Cardiac muscle cell (in vitro differentiated cells and primary cell): ENCODE measurements around the gene SYNCRIP. TPM values are rescaled to one million over a fixed set of nuclear protein-coding genes. Genes with fewer than 3 reads are reported as not detected.
A peak's percentile ranks its signal among the peaks of the same experiment; 100 is the strongest.
"Not testable (repeated sequence)": the region's sequence is repeated elsewhere in the genome, so short reads cannot be mapped to it uniquely, and the experiment has no call there.

Source experiments
- DNase-seq, 2 donors: peaks; one replicate each; pipeline versions ENCODE4 v3.0.0 to v3.0.0-alpha.2; 2010 to 2017; ENCODE audit warnings: low read depth in 1 of 2, low spot score in 1 of 2
- H3K27ac ChIP-seq: fragments of 200-600 bp; sonication (generic); 2 replicates; pipeline ENCODE4 v1.5.1; 2016
- H3K27me3 ChIP-seq: fragments of 200-600 bp; sonication (generic); 2 replicates; pipeline ENCODE4 v1.6.0; 2016; ENCODE audit warnings: control low read depth
- H3K36me3 ChIP-seq: fragments of 200-600 bp; sonication (generic); 2 replicates; pipeline ENCODE4 v1.5.1; 2016; ENCODE audit warnings: control low read depth
- H3K4me1 ChIP-seq: fragments of 200-600 bp; sonication (generic); 2 replicates; pipeline ENCODE4 v1.8.1; 2017; ENCODE audit warnings: low read depth, mild to moderate bottlenecking, mixed run types
- H3K4me3 ChIP-seq: fragments of 200-600 bp; sonication (generic); 2 replicates; pipeline ENCODE4 v1.5.1; 2016; ENCODE audit warnings: mild to moderate bottlenecking
- H3K9me3 ChIP-seq: fragments of 200-600 bp; sonication (generic); 2 replicates; pipeline ENCODE4 v1.5.1; 2017; ENCODE audit warnings: low read depth, mild to moderate bottlenecking, control low read depth
- polyA plus RNA-seq: library from polyadenylated mRNA; unstranded; fragments of >200 nt; fragmentation: Nextera tagmentation; extraction: Ambion mirVana; gene quantifications from 2 replicates; pipeline ENCODE4 v1.2.1, GENCODE V29; 2016
- total RNA-seq: library from RNA; depleted of rRNA; stranded (reverse); fragments of >200 nt; gene quantifications from 2 replicates; pipeline ENCODE4 v1.2.3, GENCODE V29; 2016
- TF ChIP-seq, protein P1 (sequence below): IDR thresholded peaks from 2 replicates; pipeline ENCODE4 v1.5.1; 2012; ENCODE audit warnings: low read depth, mild to moderate bottlenecking, low read length

The SYNCRIP gene
- total and polyA plus RNA-seq, 2 experiments from 2014 or later: 40.7 to 48.8 TPM

DNA sequence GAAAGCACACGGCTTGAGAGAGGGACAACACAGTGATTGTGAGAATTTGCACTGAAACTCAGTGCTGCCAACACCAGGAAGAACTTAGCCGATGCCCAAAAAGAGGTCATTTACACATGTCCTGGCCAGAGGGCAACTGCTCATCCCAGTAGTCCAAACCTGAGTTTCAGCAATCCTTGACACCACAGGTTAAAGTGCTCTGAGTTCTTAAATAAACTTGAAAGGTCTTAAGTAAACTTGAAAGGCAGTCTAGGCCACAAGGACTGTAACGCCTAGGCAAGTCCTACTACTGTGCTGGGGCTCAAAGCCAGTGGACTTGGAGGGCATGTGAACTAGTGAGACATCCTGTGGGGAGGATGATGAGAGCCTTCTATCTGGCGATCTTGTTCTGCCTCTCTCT, 63.1 kb downstream of the SYNCRIP start:
- Histone ChIP-seq H3K9me3 (no peaks in the 10 kb centered on the region), H3K4me3 (no peak overlapping the region), H3K36me3 (no peaks in the 10 kb centered on the region), H3K4me1 (peaks cover 4% of the 10 kb centered on the region), H3K27me3 (no peaks in the 10 kb centered on the region), H3K27ac (no peak overlapping the region)
- TF ChIP-seq, protein P1, sequence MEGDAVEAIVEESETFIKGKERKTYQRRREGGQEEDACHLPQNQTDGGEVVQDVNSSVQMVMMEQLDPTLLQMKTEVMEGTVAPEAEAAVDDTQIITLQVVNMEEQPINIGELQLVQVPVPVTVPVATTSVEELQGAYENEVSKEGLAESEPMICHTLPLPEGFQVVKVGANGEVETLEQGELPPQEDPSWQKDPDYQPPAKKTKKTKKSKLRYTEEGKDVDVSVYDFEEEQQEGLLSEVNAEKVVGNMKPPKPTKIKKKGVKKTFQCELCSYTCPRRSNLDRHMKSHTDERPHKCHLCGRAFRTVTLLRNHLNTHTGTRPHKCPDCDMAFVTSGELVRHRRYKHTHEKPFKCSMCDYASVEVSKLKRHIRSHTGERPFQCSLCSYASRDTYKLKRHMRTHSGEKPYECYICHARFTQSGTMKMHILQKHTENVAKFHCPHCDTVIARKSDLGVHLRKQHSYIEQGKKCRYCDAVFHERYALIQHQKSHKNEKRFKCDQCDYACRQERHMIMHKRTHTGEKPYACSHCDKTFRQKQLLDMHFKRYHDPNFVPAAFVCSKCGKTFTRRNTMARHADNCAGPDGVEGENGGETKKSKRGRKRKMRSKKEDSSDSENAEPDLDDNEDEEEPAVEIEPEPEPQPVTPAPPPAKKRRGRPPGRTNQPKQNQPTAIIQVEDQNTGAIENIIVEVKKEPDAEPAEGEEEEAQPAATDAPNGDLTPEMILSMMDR: no peak
- no peak for DNase-seq

DNA sequence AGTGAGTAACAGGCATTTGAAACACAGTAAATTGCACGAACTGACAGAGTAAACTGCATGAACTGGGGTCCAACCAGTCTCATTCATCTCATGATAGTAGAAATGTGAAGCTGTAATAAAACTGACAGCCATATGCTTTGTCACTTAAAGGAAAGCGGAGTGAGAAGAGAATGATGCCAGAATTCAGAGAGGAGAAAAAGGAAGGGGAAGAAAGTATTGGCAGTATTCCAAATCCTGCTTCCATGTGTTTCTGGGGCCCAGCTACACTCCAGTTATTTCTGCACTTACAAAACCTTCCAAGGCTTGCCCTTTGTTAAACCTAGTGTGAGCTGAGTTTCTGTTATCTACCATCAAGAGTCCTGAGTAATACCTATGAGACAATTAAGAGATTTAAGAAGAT, 66.2 kb downstream of the SYNCRIP start:
- no peaks in the 10 kb centered on the region for H3K9me3 ChIP-seq
- peak overlapping the region; percentile 13 for H3K27ac ChIP-seq
- H3K27me3 ChIP-seq: no peaks in the 10 kb centered on the region
- TF ChIP-seq, protein P1: no peak
- peak; percentile 24 to 50 for DNase-seq
- no peak overlapping the region for H3K4me3 ChIP-seq
- H3K36me3 ChIP-seq: no peaks in the 10 kb centered on the region
- H3K4me1 ChIP-seq: peaks cover 4% of the 10 kb centered on the region

DNA sequence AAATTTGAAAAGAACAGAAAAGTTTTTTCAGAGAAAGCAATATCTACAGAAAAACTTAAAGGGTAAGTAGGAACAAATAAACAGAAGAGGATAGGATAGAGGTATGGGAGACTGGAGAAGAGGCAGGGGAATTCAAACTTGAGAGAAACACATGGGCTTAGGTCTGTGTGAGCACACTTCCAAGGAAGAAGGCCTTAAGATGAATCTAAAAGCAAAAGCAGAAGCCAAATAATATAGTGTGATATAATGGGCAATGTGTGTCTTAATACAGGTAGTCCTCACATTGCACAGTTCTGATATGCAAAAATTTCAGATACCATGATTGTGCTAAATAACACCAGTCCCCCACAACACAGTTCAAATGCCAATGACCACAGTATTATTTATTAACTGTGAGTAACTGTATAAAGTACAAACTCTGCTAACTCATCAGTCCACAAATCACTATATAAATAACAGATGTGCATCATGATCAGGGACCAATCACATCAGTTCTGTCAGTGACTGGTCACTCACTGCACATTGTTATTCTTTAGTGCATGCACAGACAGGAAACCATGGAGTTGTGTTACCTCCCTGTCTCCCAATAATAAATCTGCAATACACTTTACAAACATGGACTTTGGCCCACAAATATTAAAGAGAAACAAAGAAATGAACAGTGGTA, 67.6 kb downstream of the SYNCRIP start:
- Histone ChIP-seq H3K9me3 (no peaks in the 10 kb centered on the region), H3K4me1 (peaks cover 4% of the 10 kb centered on the region), H3K4me3 (no peak overlapping the region), H3K36me3 (no peaks in the 10 kb centered on the region), H3K27me3 (no peaks in the 10 kb centered on the region), H3K27ac (no peak overlapping the region)
- DNase-seq: no peak
- TF ChIP-seq, protein P1: no peak

DNA sequence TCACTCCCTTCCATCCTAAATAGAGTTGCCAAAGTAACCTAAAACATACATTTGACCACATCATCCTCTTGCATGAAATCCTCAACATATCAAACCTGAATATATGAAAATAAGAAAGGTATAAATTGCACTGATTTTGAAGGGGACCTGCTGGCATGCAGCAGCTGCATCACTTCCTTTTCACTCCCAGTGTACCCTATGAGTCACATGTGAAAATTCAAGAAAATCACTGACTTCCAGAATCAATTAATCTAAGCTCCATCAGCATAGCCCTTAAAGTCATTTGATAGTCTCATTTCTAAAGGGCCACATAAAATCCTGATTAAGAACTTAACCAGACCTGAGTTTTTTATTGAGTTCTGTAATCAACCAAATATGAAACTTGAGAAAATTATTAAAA, 73.4 kb downstream of the SYNCRIP start:
- no peak overlapping the region for H3K27ac ChIP-seq
- peak in 1 of 2 donors; percentile 17 for DNase-seq
- peaks cover 7% of the 10 kb centered on the region for H3K36me3 ChIP-seq
- TF ChIP-seq, protein P1: no peak
- H3K4me3 ChIP-seq: no peak overlapping the region
- H3K4me1 ChIP-seq: no peaks in the 10 kb centered on the region
- no peaks in the 10 kb centered on the region for H3K9me3 ChIP-seq
- no peaks in the 10 kb centered on the region for H3K27me3 ChIP-seq

DNA sequence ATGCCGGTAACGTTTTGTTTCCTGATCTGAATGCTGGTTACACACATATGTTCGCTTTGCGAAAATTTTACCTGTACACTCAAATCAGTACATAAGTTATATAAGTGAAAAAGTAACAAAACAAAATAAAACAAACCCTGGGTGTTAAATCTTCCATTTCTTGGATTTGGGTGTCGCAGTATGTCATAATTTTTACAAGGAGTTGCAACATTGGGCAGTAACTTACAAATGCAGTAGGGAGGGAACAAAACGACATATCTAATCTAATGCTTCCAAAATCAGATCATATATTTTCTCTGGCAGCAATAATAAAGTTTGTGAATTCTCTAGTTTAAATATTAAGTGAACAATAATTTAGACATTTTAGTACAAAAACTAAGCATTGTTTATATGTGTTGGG, 74.3 kb downstream of the SYNCRIP start:
- peak in 1 of 2 donors; percentile 29 for DNase-seq
- Histone ChIP-seq H3K36me3 (peaks cover 7% of the 10 kb centered on the region), H3K4me1 (no peaks in the 10 kb centered on the region), H3K4me3 (no peak overlapping the region), H3K27ac (no peak overlapping the region), H3K27me3 (no peaks in the 10 kb centered on the region), H3K9me3 (no peaks in the 10 kb centered on the region)
- TF ChIP-seq, protein P1: no peak

DNA sequence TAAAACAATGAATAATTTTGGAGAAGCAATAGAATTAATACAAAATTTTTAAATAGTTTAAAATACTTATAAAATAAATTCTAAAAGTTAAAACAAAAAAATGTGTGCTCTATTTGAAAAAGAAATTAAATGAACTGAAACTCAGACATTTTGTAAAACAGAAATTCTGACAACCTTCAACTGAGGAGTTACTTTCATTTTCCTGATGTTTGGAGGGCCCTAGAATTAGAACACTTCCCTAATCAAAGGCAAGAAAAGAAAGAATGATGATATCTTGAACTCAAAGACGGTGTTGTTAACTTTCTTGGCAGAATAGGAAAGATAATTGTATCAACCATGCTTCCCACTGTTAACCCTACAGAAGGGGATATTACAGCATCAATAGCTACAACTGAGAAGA, 77.0 kb downstream of the SYNCRIP start:
- Histone ChIP-seq H3K27ac (no peak overlapping the region), H3K9me3 (no peaks in the 10 kb centered on the region), H3K36me3 (peaks cover 10% of the 10 kb centered on the region), H3K4me1 (no peaks in the 10 kb centered on the region), H3K4me3 (no peak overlapping the region), H3K27me3 (no peaks in the 10 kb centered on the region)
- DNase-seq: no peak
- TF ChIP-seq, protein P1: no peak

DNA sequence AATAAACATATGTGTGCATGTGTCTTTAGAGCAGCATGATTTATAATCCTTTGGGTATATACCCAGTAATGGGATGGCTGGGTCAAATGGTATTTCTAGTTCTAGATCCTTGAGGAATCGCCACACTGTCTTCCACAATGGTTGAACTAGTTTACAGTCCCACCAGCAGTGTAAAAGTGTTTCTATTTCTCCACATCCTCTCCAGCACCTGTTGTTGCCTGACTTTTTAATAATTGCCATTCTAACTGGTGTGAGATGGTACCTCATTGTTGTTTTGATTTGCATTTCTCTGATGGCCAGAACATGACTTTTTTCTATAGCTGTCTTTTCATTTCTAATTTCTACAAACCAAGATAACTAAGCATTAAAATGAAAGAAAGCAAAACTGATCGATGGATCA, 78.5 kb downstream of the SYNCRIP start:
- H3K36me3 ChIP-seq: peaks cover 12% of the 10 kb centered on the region
- not testable (repeated sequence) for H3K4me3 ChIP-seq, H3K27ac ChIP-seq

More for the DNA sequence above, 78.5 kb downstream of the SYNCRIP start:
- not testable (repeated sequence) for H3K27me3 ChIP-seq, DNase-seq, H3K9me3 ChIP-seq, H3K4me1 ChIP-seq
